Chondrocyte (in vitro differentiated cells): ENCODE results near the gene MEMO1. TPM values are rescaled to one million over a fixed set of nuclear protein-coding genes. Genes with fewer than 3 reads are reported as not detected.

ENCODE experiments used
- DNase-seq: peaks from one replicate; pipeline ENCODE4 v3.0.0; 2021; ENCODE audit warnings: mixed read lengths, low spot score
- H3K27ac Mint-ChIP-seq: one replicate; pipeline ENCODE4 v1.8.0; 2021; ENCODE audit warnings: mild to moderate bottlenecking, moderate library complexity, mixed read lengths; ENCODE audit not compliant: unreplicated experiment
- H3K27me3 Mint-ChIP-seq: 2 replicates; pipeline ENCODE4 v1.8.0; 2021; ENCODE audit warnings: low read depth, mixed read lengths
- H3K36me3 Mint-ChIP-seq: 2 replicates; pipeline ENCODE4 v1.8.0; 2021; ENCODE audit warnings: low read depth, mixed read lengths
- H3K4me1 Mint-ChIP-seq: 2 replicates; pipeline ENCODE4 v1.8.0; 2021; ENCODE audit warnings: low read depth, mild to moderate bottlenecking, mixed read lengths
- H3K4me3 Mint-ChIP-seq: one replicate; pipeline ENCODE4 v1.8.0; 2021; ENCODE audit warnings: mild to moderate bottlenecking, moderate library complexity, mixed read lengths; ENCODE audit not compliant: unreplicated experiment
- H3K9me3 Mint-ChIP-seq: 2 replicates; pipeline ENCODE4 v1.8.0; 2021; ENCODE audit warnings: low read depth, mixed read lengths
- CTCF ChIP-seq: fragments of 200-600 bp; sonication (generic); IDR thresholded peaks from 2 replicates; pipeline ENCODE4 v1.5.0; 2021; ENCODE audit warnings: antibody characterized with exemption, mild to moderate bottlenecking, moderate library complexity
- total RNA-seq: library from RNA; stranded (reverse); gene quantifications from 3 replicates; pipeline ENCODE4 v1.2.1, GENCODE V29; 2021

MEMO1 gene
- total RNA-seq, 1 donor from 2014 or later: 41.9 TPM

- TF ChIP-seq CTCF: no peak
Measured at GRCh38 chr2:31933066-31933465, 77.7 kb downstream of the MEMO1 start.

GRCh38 chr2:31932589-31932988 is 78.2 kb downstream of the MEMO1 start:
- no peak overlapping the region for H3K4me3 Mint-ChIP-seq
- H3K36me3 Mint-ChIP-seq: peaks cover 2% of the 10 kb centered on the region
- DNase-seq: no peak
- H3K9me3 Mint-ChIP-seq: peaks cover 3% of the 10 kb centered on the region
- H3K27ac Mint-ChIP-seq: no peak overlapping the region
- H3K4me1 Mint-ChIP-seq: no peaks in the 10 kb centered on the region
- no peak for TF ChIP-seq CTCF
- H3K27me3 Mint-ChIP-seq: no peaks in the 10 kb centered on the region

More at GRCh38 chr2:31933066-31933465, 77.7 kb downstream of the MEMO1 start:
- DNase-seq: no peak
- H3K4me1 Mint-ChIP-seq: no peaks in the 10 kb centered on the region
- H3K27ac Mint-ChIP-seq: no peak overlapping the region
- H3K9me3 Mint-ChIP-seq: peaks cover 3% of the 10 kb centered on the region
- no peaks in the 10 kb centered on the region for H3K27me3 Mint-ChIP-seq
- H3K4me3 Mint-ChIP-seq: no peak overlapping the region
- H3K36me3 Mint-ChIP-seq: peaks cover 2% of the 10 kb centered on the region

DNA sequence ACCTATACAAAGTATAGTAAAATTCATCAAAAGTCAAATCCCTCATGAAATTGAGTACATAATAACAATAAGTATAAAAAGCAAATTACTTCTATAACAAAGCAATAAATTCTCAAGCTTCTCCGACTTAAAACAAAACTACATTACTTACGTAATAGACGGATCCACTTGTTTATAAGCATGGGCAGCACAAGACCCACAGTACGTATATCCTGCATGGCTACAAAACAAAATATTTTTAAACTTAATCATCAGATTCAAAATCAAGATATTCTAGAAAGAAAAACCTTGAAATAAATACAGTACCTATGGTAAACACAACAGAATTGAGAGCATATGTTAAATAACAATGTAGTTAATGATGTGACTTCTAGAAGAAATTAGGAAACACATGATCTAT is 78.9 kb downstream of the MEMO1 start:
- no peak for DNase-seq
- peaks cover 2% of the 10 kb centered on the region for H3K36me3 Mint-ChIP-seq
- peaks cover 3% of the 10 kb centered on the region for H3K9me3 Mint-ChIP-seq
- H3K27ac Mint-ChIP-seq: no peak overlapping the region
- no peaks in the 10 kb centered on the region for H3K27me3 Mint-ChIP-seq
- no peak overlapping the region for H3K4me3 Mint-ChIP-seq
- no peak for TF ChIP-seq CTCF
- H3K4me1 Mint-ChIP-seq: no peaks in the 10 kb centered on the region

DNA sequence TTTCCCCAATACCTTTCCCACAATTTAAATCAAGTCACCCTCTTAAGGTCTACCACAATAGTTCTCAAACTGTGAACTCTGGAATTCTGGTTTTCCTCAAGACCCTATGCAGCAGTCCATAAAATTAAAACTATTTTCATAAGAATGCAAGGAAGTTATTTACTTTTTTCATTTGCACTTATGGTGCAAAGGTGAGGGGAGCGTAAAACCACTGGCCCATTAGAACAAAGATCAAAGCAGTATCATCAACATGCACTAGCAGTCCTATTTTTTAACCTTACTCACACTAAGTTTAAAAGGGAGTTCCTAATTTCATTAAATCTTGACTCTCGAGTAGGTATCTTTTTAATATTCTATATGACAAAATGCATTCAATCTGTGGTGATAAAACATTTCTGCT is 85.3 kb downstream of the MEMO1 start:
- Mint-ChIP-seq H3K36me3 (peaks cover 8% of the 10 kb centered on the region), H3K9me3 (peaks cover 3% of the 10 kb centered on the region), H3K27ac (no peak overlapping the region), H3K4me3 (no peak overlapping the region), H3K4me1 (peaks cover 14% of the 10 kb centered on the region), H3K27me3 (no peaks in the 10 kb centered on the region)
- TF ChIP-seq CTCF: no peak
- no peak for DNase-seq

DNA sequence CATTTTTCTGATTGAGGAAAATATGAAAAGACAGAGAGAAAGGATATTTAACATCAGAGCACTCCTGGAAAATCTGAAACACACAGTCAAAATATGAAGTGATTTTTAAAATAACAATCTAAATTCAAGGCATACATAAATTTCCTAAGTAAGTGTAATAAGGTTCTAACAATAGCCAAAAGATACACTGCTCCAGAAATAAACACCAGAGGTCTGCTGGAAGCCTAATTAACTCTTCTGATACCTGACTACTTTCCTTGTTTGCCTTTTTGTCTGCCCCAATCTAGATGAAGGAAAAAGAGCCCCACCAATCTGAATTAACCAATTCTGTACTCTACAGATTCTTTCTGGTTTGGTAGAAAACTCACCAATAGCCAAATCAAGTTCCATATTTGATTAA is 87.1 kb downstream of the MEMO1 start:
- no peak overlapping the region for H3K27ac Mint-ChIP-seq
- TF ChIP-seq CTCF: no peak

More for the DNA sequence above, 87.1 kb downstream of the MEMO1 start:
- Mint-ChIP-seq H3K4me3 (no peak overlapping the region), H3K9me3 (no peaks in the 10 kb centered on the region), H3K4me1 (peaks cover 14% of the 10 kb centered on the region), H3K27me3 (no peaks in the 10 kb centered on the region), H3K36me3 (peaks cover 10% of the 10 kb centered on the region)
- DNase-seq: no peak
